Lower leg skin (tissue), 3 donors: ENCODE data around the gene LUZP1.

Experiments used
- POLR2A ChIP-seq, 2 donors: fragments of 450-650 bp; IDR thresholded peaks; one replicate each; pipeline ENCODE4 v1.6.1; 2016 to 2017; ENCODE audit warnings: antibody characterized with exemption in 2 of 2, mild to moderate bottlenecking in 1 of 2, moderate library complexity in 1 of 2
- TF ChIP-seq, protein P1 (sequence below), 3 donors: fragments of 450-650 bp; IDR thresholded peaks; one replicate each; pipeline ENCODE4 v1.5.1; 2016; ENCODE audit warnings: antibody characterized with exemption in 3 of 3, mild to moderate bottlenecking in 3 of 3, moderate library complexity in 2 of 3

DNA sequence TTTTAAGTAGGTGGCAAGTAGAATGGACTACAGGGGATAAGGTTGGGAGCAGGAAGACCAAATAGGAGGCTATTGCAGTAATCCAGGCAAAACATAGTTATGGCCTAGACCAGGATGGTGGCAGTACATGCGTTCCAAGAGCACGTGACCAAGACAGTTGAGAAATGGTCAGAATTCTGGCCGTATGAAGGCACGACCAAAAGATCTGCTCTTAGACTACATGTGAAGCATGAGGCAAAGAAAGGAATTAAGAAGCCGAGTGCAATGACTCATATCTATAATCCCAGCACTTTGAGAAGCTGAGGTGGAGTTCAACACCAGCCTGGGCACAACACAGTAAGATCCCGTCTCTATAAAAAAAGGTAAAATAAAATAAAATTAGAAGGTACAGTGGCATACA is 71.3 kb downstream of the LUZP1 start:
- TF ChIP-seq POLR2A (IDR thresholded peaks at IDR 0.05), result no peak
- TF ChIP-seq, protein P1, sequence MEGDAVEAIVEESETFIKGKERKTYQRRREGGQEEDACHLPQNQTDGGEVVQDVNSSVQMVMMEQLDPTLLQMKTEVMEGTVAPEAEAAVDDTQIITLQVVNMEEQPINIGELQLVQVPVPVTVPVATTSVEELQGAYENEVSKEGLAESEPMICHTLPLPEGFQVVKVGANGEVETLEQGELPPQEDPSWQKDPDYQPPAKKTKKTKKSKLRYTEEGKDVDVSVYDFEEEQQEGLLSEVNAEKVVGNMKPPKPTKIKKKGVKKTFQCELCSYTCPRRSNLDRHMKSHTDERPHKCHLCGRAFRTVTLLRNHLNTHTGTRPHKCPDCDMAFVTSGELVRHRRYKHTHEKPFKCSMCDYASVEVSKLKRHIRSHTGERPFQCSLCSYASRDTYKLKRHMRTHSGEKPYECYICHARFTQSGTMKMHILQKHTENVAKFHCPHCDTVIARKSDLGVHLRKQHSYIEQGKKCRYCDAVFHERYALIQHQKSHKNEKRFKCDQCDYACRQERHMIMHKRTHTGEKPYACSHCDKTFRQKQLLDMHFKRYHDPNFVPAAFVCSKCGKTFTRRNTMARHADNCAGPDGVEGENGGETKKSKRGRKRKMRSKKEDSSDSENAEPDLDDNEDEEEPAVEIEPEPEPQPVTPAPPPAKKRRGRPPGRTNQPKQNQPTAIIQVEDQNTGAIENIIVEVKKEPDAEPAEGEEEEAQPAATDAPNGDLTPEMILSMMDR (IDR thresholded peaks at IDR 0.05), result no peak
